GM06990 (cell line): ENCODE data around the gene ID1.

Source experiments
- DNase-seq: peaks from one replicate; pipeline ENCODE4 v3.0.0-alpha.2; 2011; ENCODE audit not compliant: insufficient read length; ENCODE audit errors: extremely low read depth
- H3K27me3 ChIP-seq: replicated peaks from 2 replicates; pipeline ENCODE4 v1.6.0; 2011; ENCODE audit warnings: low read length; ENCODE audit not compliant: control insufficient read depth, insufficient read depth
- H3K36me3 ChIP-seq: 2 replicates; pipeline ENCODE4 v1.5.1; 2011; ENCODE audit warnings: low read length; ENCODE audit not compliant: control insufficient read depth, insufficient read depth
- H3K4me3 ChIP-seq: replicated peaks from 2 replicates; pipeline ENCODE4 v1.5.1; 2011; ENCODE audit warnings: low read depth, mild to moderate bottlenecking, control low read depth, low read length
- TF ChIP-seq, protein P1 (sequence below): IDR thresholded peaks from 2 replicates; pipeline ENCODE4 v1.5.1; 2011; ENCODE audit warnings: low read length, control low read depth, mild to moderate bottlenecking, inconsistent platforms; ENCODE audit not compliant: insufficient read depth, poor library complexity, severe bottlenecking

The ID1 gene

DNA sequence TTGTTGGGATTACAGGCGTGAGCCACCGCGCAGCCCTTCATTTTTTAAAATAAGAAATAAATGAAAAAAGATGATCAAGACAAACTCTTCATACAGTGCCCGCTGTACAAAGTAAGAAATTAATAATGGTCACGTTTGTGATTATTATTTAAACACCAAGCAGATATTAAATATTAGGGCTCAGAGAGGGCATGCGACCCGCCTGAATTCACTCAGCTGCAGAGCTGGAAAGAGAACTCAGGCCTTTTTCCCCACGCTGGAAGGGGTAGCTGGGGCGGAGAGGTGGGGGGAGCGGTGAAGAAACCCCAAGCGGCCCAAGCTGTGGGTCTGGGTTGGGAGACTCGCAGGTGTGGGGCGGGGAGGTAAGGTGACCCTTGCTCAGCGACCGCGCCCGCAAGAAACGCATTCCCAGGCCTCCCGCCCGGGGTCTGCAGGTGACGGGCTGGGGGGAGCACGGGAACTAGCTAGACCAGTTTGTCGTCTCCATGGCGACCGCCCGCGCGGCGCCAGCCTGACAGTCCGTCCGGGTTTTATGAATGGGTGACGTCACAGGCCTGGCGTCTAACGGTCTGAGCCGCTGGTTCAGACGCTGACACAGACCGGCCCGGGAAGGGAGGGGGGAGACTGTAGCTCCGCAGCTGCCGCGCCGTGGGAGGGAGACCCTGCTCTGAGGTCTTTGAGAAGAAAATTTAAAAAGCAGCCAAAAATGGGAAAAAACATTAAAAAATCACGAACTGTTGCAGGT, 1.1 kb upstream of the ID1 start:
- no peaks in the 10 kb centered on the region for H3K36me3 ChIP-seq
- TF ChIP-seq, protein P1, sequence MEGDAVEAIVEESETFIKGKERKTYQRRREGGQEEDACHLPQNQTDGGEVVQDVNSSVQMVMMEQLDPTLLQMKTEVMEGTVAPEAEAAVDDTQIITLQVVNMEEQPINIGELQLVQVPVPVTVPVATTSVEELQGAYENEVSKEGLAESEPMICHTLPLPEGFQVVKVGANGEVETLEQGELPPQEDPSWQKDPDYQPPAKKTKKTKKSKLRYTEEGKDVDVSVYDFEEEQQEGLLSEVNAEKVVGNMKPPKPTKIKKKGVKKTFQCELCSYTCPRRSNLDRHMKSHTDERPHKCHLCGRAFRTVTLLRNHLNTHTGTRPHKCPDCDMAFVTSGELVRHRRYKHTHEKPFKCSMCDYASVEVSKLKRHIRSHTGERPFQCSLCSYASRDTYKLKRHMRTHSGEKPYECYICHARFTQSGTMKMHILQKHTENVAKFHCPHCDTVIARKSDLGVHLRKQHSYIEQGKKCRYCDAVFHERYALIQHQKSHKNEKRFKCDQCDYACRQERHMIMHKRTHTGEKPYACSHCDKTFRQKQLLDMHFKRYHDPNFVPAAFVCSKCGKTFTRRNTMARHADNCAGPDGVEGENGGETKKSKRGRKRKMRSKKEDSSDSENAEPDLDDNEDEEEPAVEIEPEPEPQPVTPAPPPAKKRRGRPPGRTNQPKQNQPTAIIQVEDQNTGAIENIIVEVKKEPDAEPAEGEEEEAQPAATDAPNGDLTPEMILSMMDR, result no peak
- H3K4me3 ChIP-seq, result peak overlapping the region; percentile 62
- DNase-seq, result peak; percentile 85
- H3K27me3 ChIP-seq, result no peaks in the 10 kb centered on the region; the same call in 1 of the 2 replicates

DNA sequence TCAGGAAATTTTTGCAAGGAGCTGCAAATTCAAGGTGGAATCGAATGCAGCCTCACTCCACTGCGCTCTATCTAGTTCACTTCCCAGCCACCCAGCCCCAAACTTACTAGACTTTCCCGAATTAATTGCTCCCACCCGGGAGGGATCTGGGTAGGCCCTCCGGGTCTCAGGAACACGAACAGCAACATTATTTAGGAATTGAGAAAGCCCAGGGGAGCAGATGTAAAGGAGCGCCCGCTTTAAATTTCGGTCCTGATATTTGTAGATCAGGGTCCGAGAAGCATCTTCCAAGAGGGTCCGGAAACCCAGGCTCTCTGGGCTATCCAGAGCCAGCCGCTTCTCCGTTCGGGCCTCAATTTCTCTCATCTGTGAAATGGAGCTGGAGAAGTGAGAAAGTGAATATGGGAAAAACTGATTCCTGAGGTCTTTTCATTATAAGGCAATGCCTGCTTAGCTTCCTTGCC, 490 bp upstream of the ID1 start:
- peak overlapping the region; percentile 62 for H3K4me3 ChIP-seq

GRCh38 chr20:31605902-31606803, 1.1 kb downstream of the ID1 start:
- peak overlapping the region; percentile 62 for H3K4me3 ChIP-seq
- H3K27me3 ChIP-seq, result no peaks in the 10 kb centered on the region; the same call in 1 of the 2 replicates
- TF ChIP-seq, protein P1, result no peak
- no peaks in the 10 kb centered on the region for H3K36me3 ChIP-seq
- no peak for DNase-seq

More for the DNA sequence above, 490 bp upstream of the ID1 start:
- Histone ChIP-seq H3K36me3 (no peaks in the 10 kb centered on the region), H3K27me3 (no peaks in the 10 kb centered on the region; the same call in 1 of the 2 replicates)
- TF ChIP-seq, protein P1, result no peak
- no peak for DNase-seq

DNA sequence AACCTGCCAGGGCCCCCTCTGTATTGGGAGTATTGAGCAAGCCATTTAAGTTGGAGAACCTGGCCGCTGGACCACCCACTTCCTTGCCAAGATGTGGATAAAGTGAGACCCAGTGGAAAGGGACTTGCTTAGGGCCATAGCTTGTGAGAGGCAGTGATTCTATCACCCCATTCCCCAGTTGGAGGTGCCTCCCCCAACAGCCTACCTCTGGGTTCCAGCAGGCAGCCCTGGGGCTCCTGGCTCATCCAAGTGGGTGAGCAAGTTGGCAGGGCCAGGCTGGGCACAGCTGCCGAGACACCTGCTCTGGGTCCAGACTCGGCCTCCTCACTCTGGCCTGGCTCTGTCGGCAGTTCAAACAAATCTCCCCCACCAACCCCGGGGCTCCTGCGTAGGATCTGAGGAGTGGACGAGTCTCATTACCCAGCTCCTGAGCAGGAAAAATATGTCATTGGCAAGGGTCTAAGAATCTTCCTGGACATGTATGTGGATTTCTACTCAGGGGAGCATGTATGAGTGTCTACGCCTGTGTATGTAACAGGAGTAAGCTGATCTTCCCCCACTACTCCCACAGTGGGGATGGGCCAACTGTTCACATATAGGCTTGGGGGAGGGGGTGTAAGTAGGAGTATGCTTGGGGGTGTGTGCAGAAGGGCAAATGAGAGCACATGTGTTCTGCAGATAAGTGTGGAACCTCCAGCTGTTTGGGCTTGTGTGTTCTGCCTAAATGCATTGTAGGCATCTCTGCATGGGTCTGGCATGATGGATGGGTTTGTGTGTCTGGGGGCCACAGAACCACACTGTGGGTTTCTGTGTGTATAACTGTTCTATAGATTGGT, 1.9 kb downstream of the ID1 start:
- TF ChIP-seq, protein P1, result no peak
- no peaks in the 10 kb centered on the region for H3K36me3 ChIP-seq
- no peak for DNase-seq
- H3K27me3 ChIP-seq, result no peaks in the 10 kb centered on the region; the same call in 1 of the 2 replicates
- no peak overlapping the region for H3K4me3 ChIP-seq

- Histone ChIP-seq H3K4me3 (no peak overlapping the region), H3K27me3 (no peaks in the 10 kb centered on the region; the same call in 1 of the 2 replicates), H3K36me3 (no peaks in the 10 kb centered on the region)
- DNase-seq, result no peak
- TF ChIP-seq, protein P1, result no peak
Measured at GRCh38 chr20:31607640-31608250, 2.7 kb downstream of the ID1 start.
